GM19395 (cell line): ENCODE results near the gene ADCY9.

Experiments used
- ATAC-seq: cut with Tn5 transposase; IDR thresholded peaks from one replicate; pipeline ENCODE4 v1.9.1; 2021; ENCODE audit warnings: mild to moderate bottlenecking, moderate library complexity; ENCODE audit not compliant: unreplicated experiment

ADCY9 gene

GRCh38 chr16:4123616-4124300 is 7.5 kb upstream of the ADCY9 start:
- no peak for ATAC-seq

DNA sequence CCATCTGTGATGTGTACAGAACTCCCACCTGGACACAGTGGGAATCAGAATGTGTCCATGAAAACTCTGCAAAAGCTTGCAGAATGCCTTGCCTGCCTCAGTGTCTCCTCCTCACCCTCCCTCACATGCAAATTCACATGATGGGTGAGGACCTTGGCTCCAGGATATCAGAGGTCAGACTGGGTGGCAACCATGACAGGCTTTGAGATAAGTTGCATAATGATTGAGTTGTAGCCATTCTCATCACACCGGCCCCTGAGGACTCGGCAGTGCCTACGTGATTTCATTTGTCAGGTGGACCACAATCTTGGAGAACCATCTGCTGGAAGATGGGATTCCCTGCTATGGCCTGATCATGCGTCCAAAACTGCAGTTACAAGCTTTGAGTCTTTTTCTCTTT is 3.9 kb upstream of the ADCY9 start:
- ATAC-seq, result no peak

DNA sequence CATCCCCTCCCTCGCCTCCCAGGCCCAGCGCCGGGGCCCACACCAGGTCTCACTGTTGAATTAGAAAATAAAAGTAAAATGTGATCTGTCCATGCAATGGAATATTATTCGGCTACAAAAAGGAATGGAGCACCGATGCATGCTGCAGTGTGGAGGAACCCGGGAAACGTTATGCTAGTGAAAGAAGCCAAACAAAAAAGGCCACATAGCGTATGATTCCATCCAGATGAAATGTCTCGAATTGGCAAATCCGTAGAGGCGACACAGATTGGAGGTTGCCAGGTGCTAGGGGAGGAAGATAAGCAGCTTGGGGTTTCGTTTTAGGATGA is 972 bp upstream of the ADCY9 start:
- ATAC-seq, result no peak

DNA sequence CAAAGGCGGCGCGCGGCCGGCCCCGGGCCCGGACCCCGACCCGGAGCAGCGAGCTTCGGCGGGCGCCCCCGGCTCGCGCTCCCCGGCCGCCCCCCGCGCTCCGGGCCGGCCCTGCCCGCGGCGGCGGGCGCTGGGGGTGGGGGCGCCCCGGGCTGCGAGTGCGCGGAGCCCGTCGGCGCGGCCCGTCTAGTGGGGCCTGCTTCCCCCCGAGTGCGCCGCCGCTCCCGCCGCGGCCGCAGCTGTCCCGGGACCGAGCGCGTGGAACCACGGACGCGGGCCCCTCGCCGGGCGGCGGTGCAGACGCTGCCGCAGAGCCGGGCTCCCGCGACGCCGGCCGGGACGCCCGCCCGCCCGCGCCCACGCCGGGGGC is 308 bp downstream of the ADCY9 start:
- peak; percentile 29 for ATAC-seq

- ATAC-seq, result peak; percentile 22
Observed at GRCh38 chr16:4115209-4115948, 863 bp downstream of the ADCY9 start.

GRCh38 chr16:4114257-4115208 is 1.7 kb downstream of the ADCY9 start:
- ATAC-seq, result no peak

DNA sequence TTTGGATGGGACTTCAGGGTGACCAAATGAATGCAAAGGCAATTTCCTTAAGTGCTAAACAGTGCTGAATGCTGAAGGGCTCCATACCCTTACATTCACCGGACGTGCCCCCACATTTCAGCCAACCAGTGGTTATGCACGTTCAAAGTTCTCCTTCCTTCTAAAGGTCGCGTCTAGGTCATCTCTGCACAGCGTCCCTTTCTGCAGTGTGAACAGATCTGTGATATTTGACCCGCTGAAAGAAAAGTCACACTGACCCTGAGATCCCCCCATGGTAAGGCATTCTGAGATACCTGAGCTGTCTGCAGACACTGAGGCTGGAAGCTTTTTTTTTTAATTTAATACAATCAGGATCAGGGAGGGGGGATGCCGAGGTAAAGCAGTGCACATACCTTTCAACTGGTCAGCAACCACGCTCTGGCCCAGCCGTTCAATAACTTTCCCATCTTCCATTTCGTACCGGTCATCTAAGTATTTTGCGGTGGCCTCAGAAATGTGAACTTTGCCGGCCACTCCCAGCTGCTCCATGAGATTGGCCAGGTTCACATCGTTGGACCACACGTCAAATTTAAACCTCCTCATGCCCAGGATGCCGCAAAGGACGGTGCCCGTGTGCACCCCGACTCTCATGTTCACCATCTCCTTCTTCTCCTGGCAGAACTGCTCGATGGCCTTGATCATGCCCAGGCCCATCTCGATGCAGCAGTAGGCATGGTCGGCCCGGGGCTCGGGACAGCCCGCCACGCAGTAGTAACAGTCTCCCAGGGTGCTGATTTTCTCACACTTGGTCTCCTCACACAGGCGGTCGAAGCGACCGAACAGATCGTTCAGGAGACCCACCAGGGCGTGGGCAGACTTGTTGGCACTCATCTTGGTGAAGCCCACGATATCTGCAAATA is 2.6 kb downstream of the ADCY9 start:
- ATAC-seq, result no peak

GRCh38 chr16:4111748-4112696 is 4.2 kb downstream of the ADCY9 start:
- ATAC-seq, result no peak

- ATAC-seq, result no peak
Observed at GRCh38 chr16:4110680-4111079, 5.6 kb downstream of the ADCY9 start.

- ATAC-seq, result no peak
Observed at GRCh38 chr16:4110065-4110464, 6.2 kb downstream of the ADCY9 start.

DNA sequence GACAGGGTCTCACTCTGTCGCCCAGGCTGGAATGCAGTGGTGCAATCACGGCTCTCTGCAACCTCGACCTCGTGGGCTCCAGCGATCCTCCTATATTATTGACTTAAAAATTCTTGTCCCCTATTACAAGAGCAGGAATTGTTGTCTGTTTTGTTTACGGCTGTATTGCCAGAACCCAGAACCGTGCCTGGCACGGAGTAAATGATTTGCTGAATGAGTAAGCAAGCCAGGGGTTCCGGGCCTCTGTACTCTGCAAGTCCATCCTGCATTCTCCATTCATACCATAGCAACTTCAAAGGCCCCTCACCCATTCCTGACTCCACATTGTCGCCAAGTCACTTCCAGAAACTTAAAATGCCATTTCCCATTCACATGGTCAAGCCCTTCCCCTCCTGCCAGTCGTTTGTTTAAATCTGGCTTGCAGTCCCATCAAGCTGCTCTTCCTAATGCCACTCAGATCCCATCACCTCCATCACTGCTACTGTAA is 6.9 kb downstream of the ADCY9 start:
- no peak for ATAC-seq

DNA sequence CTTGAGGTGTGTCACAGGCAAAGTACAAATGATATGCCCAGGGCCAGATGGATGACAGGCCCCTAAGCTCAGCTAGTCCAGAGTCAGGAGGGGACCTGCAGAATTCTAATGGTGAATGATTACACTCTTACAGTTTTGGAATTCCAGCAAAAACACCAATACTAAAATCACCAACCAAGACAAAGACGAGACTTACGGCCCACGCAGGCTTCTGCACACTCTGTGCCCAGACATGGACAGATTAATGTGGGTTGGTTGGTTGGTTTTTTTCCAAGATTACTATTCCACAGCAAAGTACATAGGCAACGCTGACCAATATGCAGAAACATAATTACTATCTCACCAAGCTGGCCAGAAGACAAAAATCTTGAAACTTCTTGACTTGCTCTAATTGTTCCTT is 9.7 kb downstream of the ADCY9 start:
- ATAC-seq, result no peak

DNA sequence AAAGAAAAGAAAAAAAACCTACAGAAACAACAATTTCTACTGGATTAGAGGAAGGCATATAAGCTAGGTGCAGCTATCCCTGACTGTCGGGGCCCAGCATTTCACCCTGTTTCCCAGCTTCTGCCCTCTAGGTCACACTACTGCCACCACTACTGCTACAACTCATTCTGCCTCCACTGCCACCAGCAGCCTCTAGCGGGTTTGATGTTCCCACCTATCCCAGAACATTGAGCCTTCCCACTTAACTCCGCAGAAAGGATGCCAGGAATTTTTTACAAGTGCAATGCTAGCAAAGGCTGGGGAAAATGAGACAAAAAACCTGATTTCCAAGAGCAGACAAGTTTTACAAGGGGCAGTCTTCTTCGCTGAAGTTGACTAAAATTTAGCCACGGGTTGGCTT is 10.4 kb downstream of the ADCY9 start:
- no peak for ATAC-seq

DNA sequence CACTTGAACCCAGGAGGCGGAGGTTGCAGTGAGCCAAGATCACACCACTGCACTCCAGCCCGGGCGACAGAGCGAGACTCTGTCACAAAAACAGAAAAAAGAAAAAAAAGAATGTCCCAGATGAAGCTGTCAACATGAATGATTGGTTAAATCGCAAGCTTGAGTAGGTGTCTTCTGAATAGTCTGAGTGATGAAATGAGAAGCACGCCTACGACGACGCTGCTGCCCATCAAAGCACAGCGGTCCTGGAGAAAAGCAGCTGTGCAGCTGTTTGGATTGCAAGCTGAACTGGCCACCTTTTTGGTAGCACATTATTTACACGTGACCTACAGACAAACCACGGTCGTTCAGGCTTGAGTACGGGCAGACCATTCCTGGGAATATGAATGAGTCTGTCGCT is 12.5 kb downstream of the ADCY9 start:
- ATAC-seq, result no peak

DNA sequence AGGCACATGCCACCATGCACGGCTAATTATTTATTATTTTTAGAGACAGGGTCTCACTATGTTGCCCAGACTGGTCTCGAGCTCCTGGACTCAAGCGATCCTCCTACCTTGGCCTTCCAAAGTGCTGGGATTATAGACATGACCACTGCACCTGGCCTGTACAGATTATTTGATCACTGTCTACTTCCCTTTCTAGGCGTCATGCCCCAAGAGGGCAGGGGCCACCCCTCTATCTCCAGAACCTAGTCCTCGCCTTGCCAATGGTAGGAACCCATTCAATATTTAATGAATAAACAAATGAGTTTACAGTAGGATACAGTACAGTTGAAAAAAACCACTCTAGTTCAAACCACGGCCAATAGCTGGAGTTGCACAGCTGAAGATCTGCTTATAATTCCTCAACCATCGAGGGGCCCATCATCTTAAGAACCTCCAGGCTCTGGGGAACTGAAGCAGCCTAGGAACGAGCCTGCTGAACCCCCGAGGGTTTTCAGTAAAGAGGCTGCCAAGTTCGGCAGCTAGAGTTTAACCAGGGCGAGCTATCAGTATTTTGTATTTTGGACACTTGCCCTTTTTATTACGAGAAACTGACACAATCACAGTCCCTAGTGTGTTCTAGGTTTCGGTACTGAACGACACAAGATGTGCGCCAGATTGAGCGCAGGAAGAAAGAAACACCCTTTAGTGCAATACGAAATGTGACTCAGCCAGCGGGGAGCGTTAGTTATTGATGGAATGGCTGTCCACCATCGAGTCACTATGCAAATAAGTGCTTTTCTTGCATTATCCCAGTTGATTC is 14.6 kb downstream of the ADCY9 start:
- ATAC-seq, result no peak

DNA sequence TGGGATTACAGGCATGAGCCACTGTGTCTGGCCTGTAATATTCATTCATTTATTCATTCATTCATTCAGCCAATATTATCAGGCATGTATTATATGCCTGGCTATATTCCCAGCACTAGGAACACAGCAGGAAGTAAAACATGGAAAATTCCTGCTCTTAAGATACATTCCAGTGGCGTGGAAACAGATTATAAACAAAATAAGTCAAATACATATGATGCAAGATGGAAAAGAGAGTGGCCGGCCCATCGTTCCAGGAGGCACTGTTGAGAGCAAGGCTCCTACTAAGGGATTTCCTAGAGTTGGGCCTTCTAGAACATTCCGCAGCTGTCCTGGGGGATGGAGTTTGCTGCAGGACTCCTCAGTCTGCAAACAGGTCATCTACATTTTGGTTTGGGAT is 17.7 kb downstream of the ADCY9 start:
- ATAC-seq, result no peak

DNA sequence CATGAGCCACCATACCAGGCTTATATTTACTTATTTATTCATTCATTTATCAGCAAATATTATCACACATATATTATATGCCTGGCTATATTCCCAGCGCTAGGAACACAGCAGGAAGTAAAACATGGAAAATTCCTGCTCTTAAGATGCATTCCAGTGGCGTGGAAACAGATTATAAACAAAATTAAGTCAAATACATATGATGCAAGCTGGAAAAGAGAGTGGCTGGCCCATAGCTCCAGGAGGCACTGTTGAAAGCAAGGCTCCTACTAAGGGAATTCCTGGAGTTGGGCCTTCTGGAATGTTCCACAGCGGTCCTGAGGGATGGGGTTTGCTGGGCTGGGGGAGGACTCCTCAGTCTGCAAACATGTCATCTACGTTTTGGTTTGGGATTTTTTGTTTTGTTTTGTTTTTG is 18.4 kb downstream of the ADCY9 start:
- ATAC-seq, result no peak

GRCh38 chr16:4096509-4096908 is 19.7 kb downstream of the ADCY9 start:
- no peak for ATAC-seq
